ENCODE data around the gene JADE2. TPM values are rescaled to one million over a fixed set of nuclear protein-coding genes. Genes with fewer than 3 reads are reported as not detected.

JADE2 gene
- total and polyA plus RNA-seq, 4 donors: 12.4 to 53.5 (median 20.3) TPM

DNA sequence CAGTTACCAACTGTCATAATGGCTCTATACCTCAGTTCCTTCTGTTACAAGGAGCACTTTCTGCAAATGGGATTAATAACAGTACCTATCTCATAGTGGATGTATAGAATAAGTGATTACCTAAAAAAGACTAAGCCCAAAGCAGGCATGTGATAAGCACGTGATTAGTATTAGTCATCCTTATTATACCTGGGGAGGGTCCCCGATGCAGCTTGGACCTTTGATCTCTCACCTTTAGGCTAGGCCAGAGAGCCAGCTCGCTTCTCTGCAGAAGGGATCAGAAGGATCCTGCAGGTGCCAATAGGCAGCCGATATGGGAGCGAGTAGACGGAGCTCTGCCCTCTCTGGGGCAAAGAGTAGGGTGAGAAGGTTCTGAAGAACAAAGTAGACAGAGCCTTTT is 4.0 kb downstream of the JADE2 start:
- DNase-seq: no peak
- H3K36me3 ChIP-seq (ENCODE audit: control insufficient read depth in 4 of 4, insufficient read depth in 4 of 4, low read length in 4 of 4): peaks cover 0 to 3% (median 0%) of the 10 kb centered on the region in 4 donors
- H3K4me3 ChIP-seq: no peak overlapping the region
- 90 to 91% methylated on average over 6 of the region's 6 CpGs for WGBS, 2 donors
- ATAC-seq (ENCODE audit: insufficient read depth, low FRiP score): no peak
- TF ChIP-seq CTCF (IDR thresholded peaks at IDR 0.05; ENCODE audit: control extremely low read depth, extremely low read depth): no peak
- no peaks in the 10 kb centered on the region for H3K27me3 ChIP-seq (ENCODE audit: control insufficient read depth in 3 of 3, insufficient read depth in 3 of 3, low read length in 2 of 3)
- H3K9me3 ChIP-seq (ENCODE audit: control insufficient read depth in 4 of 4, insufficient read depth in 3 of 4, low read length in 3 of 4): no peaks in the 10 kb centered on the region
- H3K27ac ChIP-seq (ENCODE audit: low read depth in 1 of 2, low read length in 1 of 2): no peak overlapping the region
- H3K4me1 ChIP-seq (ENCODE audit: control insufficient read depth in 5 of 5, insufficient read depth in 5 of 5, low read length in 5 of 5): peaks cover 3 to 55% (median 25%) of the 10 kb centered on the region in 5 donors
- no peak overlapping the region for H3K9ac ChIP-seq (ENCODE audit: insufficient read depth in 1 of 2, low read length in 2 of 2)

- DNase-seq (peak; percentile 94 to 96 (median 96)), ATAC-seq (ENCODE audit: insufficient read depth, low FRiP score) (no peak)
- 73 to 83% methylated on average over 8 of the region's 8 CpGs for WGBS, 2 donors
- Histone ChIP-seq H3K27me3 (ENCODE audit: control insufficient read depth in 3 of 3, insufficient read depth in 3 of 3, low read length in 2 of 3) (no peaks in the 10 kb centered on the region), H3K9me3 (ENCODE audit: control insufficient read depth in 4 of 4, insufficient read depth in 3 of 4, low read length in 3 of 4) (no peaks in the 10 kb centered on the region), H3K4me1 (ENCODE audit: control insufficient read depth in 5 of 5, insufficient read depth in 5 of 5, low read length in 5 of 5) (peaks cover 3 to 55% (median 29%) of the 10 kb centered on the region in 5 donors), H3K4me3 (no peak overlapping the region), H3K9ac (ENCODE audit: insufficient read depth in 1 of 2, low read length in 2 of 2) (no peak overlapping the region), H3K36me3 (ENCODE audit: control insufficient read depth in 4 of 4, insufficient read depth in 4 of 4, low read length in 4 of 4) (peaks cover 0 to 5% (median 0%) of the 10 kb centered on the region in 4 donors), H3K27ac (ENCODE audit: low read depth in 1 of 2, low read length in 1 of 2) (peak overlapping the region in 1 of 2 donors; percentile 26)
- no peak for TF ChIP-seq CTCF (IDR thresholded peaks at IDR 0.05; ENCODE audit: control extremely low read depth, extremely low read depth)
These were observed 5.0 kb downstream of the JADE2 start for GRCh38 chr5:134530301-134531077.

- no peak for TF ChIP-seq CTCF (IDR thresholded peaks at IDR 0.05; ENCODE audit: control extremely low read depth, extremely low read depth)
- WGBS, 2 donors: 51 to 60% methylated on average over 9 to 10 of the region's 10 CpGs
- Histone ChIP-seq H3K27me3 (ENCODE audit: control insufficient read depth in 3 of 3, insufficient read depth in 3 of 3, low read length in 2 of 3) (no peaks in the 10 kb centered on the region), H3K27ac (ENCODE audit: low read depth in 1 of 2, low read length in 1 of 2) (peak overlapping the region in 1 of 2 donors; percentile 55), H3K9me3 (ENCODE audit: control insufficient read depth in 4 of 4, insufficient read depth in 3 of 4, low read length in 3 of 4) (no peaks in the 10 kb centered on the region), H3K4me3 (no peak overlapping the region), H3K36me3 (ENCODE audit: control insufficient read depth in 4 of 4, insufficient read depth in 4 of 4, low read length in 4 of 4) (peaks cover 0 to 25% (median 8%) of the 10 kb centered on the region in 4 donors), H3K4me1 (ENCODE audit: control insufficient read depth in 5 of 5, insufficient read depth in 5 of 5, low read length in 5 of 5) (peaks cover 3 to 47% (median 23%) of the 10 kb centered on the region in 5 donors), H3K9ac (ENCODE audit: insufficient read depth in 1 of 2, low read length in 2 of 2) (no peak overlapping the region)
- ATAC-seq (ENCODE audit: insufficient read depth, low FRiP score) (no peak), DNase-seq (no peak)
These were observed 7.8 kb downstream of the JADE2 start for GRCh38 chr5:134533115-134533815.
